ENCODE measurements around the gene DBH.

Gene DBH

DNA sequence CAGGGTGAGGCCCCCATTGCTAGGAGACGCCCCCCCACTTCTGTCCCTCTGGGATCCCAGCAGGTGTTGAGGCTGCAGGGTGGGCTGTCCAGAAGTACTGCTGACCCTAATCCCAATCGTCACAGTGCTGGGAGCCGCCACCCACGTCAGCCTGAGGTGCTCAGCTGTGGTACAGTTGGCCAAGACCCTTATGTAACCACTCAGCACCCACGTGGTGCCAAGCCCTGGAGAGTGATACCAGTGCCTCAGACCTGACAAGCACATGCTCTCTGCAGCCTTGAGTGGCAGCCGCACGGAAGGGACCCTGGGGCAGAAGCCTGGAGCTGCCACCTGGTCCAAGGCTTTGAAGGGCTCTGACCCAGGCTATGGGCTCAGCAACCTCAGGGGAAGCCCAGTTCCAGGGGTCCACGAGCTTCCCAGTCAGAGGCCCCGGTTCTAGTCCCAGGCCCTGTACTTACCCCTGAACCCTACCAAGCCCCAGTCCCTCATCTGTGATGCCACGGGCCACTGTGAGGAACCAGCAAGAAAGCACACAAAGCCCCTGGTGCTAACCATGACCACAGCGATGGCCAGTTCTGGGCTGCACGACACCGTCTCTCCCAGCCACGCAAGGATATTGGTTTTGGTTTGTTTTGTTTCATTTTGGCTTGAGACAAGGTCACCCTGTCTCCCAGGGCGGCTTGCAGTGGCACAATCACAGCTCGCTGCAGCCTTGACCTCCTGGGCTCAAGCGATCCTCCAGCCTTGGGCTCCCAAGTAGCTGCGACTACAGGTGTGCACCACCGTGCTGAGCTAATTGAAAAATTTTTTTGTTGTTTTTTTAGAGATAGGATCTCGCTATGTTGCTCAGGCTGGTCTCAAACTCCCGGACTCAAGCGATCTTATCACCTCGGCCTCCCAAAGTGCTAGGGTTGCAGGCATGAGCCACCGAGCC is 50.7 kb downstream of the DBH start:
- no peak for DNase-seq

- DNase-seq: no peak
Observed at GRCh38 chr9:133687856-133688761, 51.9 kb downstream of the DBH start.

DNA sequence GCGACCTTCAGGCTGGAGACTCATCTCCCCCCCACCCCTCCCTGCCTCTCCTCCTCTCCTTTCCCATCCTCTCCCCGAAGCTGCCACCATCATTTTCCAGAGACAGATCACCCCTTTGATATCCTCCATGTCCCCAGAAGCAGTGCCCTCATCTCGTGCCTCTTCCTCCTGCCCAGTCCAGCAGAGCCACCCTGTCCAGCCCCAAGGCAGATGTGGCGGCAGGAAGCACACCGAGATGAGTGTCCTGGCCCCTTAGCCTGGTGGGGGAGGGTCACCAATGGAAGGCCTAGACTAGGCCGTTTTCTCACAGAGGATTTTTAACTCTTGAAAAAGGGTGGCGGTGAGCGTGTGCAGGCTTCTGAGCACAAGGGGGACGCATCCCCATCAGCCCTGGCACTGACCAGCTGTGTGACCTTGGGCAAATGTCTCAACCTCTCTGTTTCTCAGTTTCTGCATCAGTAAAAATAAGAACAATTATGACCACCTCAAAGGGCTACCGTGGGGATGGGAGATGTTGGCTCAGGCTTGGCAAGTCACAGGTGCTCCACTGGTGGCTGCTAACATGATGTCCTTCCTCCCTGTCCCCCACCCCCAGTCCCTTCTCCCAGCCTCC is 53.1 kb downstream of the DBH start:
- DNase-seq: no peak

- peak; percentile 66 for DNase-seq
Observed at GRCh38 chr9:133690081-133690561, 54.0 kb downstream of the DBH start.

DNA sequence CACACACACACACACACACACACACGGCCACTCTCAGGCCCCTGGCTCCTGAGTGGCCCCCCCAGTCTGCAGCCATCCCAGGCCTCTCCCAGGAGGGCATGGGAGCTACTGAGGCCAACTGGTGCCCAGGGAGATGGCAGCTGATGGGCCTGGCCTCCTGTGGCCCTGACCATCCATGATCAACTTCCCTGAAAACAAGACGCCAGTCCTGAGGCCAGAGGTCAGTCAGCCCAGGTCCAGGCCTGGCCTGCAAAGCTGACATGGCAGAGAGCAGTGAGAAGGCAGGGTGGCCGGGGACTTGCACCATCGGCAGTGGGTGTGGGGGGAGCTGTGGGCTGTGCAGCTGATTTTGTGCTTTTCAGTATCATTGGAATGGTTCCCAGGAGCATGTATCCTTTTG is 55.0 kb downstream of the DBH start:
- DNase-seq: no peak

GRCh38 chr9:133691626-133692363 is 55.6 kb downstream of the DBH start:
- no peak for DNase-seq

- no peak for DNase-seq
Observed at GRCh38 chr9:133692364-133692985, 56.3 kb downstream of the DBH start.

- DNase-seq: no peak
Observed at GRCh38 chr9:133693116-133693515, 57.0 kb downstream of the DBH start.

GRCh38 chr9:133693703-133694529 is 57.8 kb downstream of the DBH start:
- no peak for DNase-seq

- DNase-seq: no peak
Observed at GRCh38 chr9:133694686-133695085, 58.5 kb downstream of the DBH start.

GRCh38 chr9:133696071-133696472 is 59.9 kb downstream of the DBH start:
- no peak for DNase-seq

DNA sequence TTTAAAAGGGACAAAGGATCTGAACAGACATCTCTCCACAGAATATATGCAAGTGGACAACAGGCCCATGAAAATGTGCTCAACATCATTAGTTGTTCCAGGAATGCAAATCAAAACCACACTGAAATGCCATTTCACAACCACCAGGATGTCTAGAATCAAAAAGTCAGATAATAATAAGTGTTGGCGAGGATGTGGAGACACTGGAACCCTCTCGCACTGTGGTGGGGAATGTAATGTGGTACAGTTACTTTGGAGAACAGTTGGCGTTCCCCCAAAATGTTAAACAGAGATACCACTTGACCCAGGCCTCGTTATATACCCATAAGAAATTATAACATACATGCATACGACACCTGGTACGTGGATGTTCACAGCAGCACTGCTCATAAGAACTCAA is 63.4 kb downstream of the DBH start:
- no peak for DNase-seq

DNA sequence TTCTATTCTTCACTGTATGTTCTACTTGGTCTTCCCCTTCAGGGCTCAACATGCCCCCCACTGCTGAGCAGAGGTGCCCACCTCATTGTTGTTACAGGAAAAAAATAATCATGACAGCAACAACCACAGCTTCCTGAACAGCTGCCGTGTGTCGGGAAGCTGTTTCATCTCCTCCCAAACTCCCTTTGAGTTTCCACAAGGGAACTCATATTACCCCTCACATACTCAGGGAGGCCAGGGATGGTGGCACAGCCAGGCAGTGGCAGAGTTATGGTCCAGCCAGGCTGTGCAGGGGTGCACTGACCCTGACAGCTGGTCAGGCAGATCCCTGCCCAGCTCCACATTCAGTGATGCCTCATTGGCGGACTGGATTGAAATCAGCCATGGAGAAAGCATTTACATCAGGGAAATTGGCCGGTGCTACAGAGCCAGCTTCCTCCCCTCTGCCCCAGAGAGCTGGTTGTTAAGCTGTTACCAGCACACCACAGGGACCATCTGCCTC is 64.7 kb downstream of the DBH start:
- DNase-seq: no peak

DNA sequence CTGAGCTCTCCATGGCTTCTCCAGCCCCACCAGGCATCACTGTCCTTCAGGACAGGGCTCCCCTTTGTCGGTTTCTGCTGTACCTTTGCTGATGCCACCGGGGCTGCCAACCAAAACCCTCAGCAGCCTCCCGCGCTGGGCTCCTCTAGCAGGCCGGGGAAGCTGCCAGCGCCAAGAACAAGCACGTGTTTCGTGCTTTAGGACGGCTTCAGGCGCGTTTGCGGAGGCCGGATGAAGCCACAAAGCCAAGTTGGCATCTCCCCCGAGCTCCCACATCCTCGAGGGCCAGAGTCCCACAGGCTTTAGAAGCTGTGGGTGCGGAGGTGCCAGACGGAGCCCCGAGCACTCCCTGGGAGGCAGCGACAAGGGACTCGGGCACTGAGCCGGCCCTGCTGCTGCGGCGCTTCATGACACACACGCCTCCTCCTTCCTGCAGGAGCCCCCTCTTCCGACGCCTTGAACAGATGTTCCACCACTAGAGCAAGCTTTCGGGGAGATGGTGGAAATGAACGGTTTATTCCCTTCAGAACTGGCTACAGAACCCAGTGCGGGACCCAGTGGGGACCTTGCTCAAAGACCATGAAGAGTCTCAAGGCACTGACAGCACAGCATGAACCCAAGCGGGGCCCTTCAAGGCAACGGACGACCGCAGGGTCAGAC is 65.3 kb downstream of the DBH start:
- no peak for DNase-seq

GRCh38 chr9:133701981-133702797 is 66.0 kb downstream of the DBH start:
- DNase-seq: peak; percentile 83

DNA sequence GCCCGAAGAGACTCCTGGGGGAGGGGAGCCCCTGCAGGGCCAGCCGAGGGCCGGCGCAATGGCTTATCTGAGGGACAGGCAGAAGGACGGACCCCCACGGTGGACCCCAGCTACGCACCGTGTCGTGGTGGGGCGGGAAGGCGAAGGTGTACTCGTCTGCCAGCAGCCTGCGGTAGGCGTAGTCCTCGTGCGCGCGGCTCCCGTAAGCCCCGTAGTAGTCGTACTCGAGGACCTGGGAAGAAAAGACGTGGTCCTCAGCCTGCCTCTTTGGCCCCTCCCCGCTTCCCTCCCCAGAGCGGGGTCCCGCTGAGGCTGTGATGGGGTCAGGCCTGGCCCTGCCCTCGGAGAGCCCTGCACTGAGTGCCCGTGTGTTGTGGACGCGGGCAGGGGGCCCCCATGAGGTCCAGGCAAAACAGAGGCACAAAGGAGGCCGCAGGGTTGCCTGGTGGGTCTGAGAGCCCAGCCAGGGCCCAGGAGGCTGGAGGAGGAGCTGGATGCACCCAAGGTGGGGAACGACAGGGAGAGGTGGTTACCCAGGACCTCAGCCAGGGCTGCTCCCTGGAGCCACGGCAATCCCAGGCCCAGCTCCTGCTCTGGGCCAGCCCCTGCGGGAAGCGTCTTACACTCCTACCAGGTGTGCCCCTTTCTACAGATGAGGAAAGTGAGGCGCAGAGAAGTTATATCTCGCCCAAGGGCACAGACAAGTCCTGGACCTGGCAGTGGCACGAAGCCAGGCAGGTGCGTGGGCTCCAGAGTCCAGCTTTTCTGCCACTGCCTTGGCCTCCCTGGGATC is 66.8 kb downstream of the DBH start:
- DNase-seq: no peak

GRCh38 chr9:133703591-133704399 is 67.6 kb downstream of the DBH start:
- no peak for DNase-seq
